K562 (cell line): ENCODE data around the gene RAB4B. TPM values are rescaled to one million over a fixed set of nuclear protein-coding genes. Genes with fewer than 3 reads are reported as not detected.

Experiments used
- ARNT ChIP-seq, 2 experiments: fragments of 450-650 bp; IDR thresholded peaks; 2 replicates each; pipeline ENCODE4 v1.6.1; 2016; ENCODE audit warnings: mild to moderate bottlenecking in 1 of 2
- CEBPB ChIP-seq: fragments of 450-650 bp; IDR thresholded peaks from 2 replicates; pipeline ENCODE4 v1.6.1; 2016; ENCODE audit warnings: missing genetic modification characterization, missing compliant biosample characterization
- MCM5 ChIP-seq: fragments of 450-650 bp; IDR thresholded peaks from 2 replicates; pipeline ENCODE4 v1.6.1; 2016; ENCODE audit warnings: low read depth
- MTA1 ChIP-seq: fragments of 450-650 bp; IDR thresholded peaks from 2 replicates; pipeline ENCODE4 v1.6.1; 2017; ENCODE audit warnings: borderline replicate concordance
- MTA3 ChIP-seq: fragments of 450-650 bp; formaldehyde crosslinking; IDR thresholded peaks from 2 replicates; pipeline ENCODE4 v1.6.1; 2017; ENCODE audit warnings: mild to moderate bottlenecking, borderline replicate concordance
- NRF1 ChIP-seq, 2 experiments: fragments of 450-650 bp; IDR thresholded peaks in 1 of 2; conservative IDR thresholded peaks in 1 of 2; 2 replicates each; pipeline ENCODE4 v1.6.1; 2014; ENCODE audit warnings: mild to moderate bottlenecking in 2 of 2
- POLR2G ChIP-seq: fragments of 200-400 bp; formaldehyde crosslinking; IDR thresholded peaks from 2 replicates; pipeline ENCODE4 v1.6.1; 2017; ENCODE audit warnings: low read depth, mild to moderate bottlenecking, antibody characterized with exemption, low read length, moderate library complexity
- PTBP1 ChIP-seq: fragments of 200-400 bp; formaldehyde crosslinking; IDR thresholded peaks from 2 replicates; pipeline ENCODE4 v1.6.1; 2017; ENCODE audit warnings: low read depth, low read length
- SIN3A ChIP-seq, 2 experiments: fragments of 150-350 bp in 1 of 2; IDR thresholded peaks; 2 replicates each; pipeline ENCODE4 v1.6.1; 2011 to 2016; ENCODE audit warnings: borderline replicate concordance in 2 of 2, low read depth in 2 of 2, low read length in 2 of 2, mild to moderate bottlenecking in 2 of 2, moderate library complexity in 2 of 2; ENCODE audit not compliant: control insufficient read depth in 1 of 2
- STAG1 ChIP-seq: sonication (generic); formaldehyde crosslinking; IDR thresholded peaks from 2 replicates; pipeline ENCODE4 v1.5.0; 2020; ENCODE audit warnings: missing genetic modification reagents, borderline replicate concordance
- ZNF143 ChIP-seq: sonication (generic); formaldehyde crosslinking; IDR thresholded peaks from 2 replicates; pipeline ENCODE4 v1.9.0; 2022; ENCODE audit warnings: mild to moderate bottlenecking, missing genetic modification reagents
- ZNF696 ChIP-seq: fragments of 250-450 bp; sonication (Bioruptor Pico); conservative IDR thresholded peaks from 2 replicates; pipeline ENCODE4 v1.4.0; 2020; ENCODE audit warnings: mild to moderate bottlenecking, moderate library complexity
- polyA plus RNA-seq, 8 experiments: library from polyadenylated mRNA; depleted of rRNA in 4 of 8; stranded (reverse) in 5 of 8; unstranded in 3 of 8; fragments of >200 nt; fragmentation: Nextera tagmentation in 2 of 8; fragmentation: Illumina TruSeq in 1 of 8; extraction: Ambion mirVana in 2 of 8; extraction: Trizol in 1 of 8; gene quantifications; 2 replicates each; pipeline versions ENCODE4 v1.2.1 to v1.2.3, GENCODE V29; 2011 to 2014; ENCODE audit warnings: inconsistent platforms in 1 of 8, missing spikeins in 1 of 8
- total RNA-seq, 7 experiments: library from RNA; depleted of rRNA in 6 of 7; stranded (reverse); fragments of >200 nt in 6 of 7; fragmentation: Illumina TruSeq in 2 of 7; extraction: Trizol in 2 of 7; gene quantifications; 2 replicates each; pipeline versions ENCODE4 v1.2.1 to v1.2.3, GENCODE V29; 2011 to 2021; ENCODE audit warnings: low replicate concordance in 1 of 7
- TF ChIP-seq, protein P1 (sequence below): sonication (generic); formaldehyde crosslinking; IDR thresholded peaks from 2 replicates; pipeline ENCODE4 v1.8.0; 2023; ENCODE audit warnings: mild to moderate bottlenecking, missing genetic modification reagents
- TF ChIP-seq, protein P2 (sequence below): sonication (generic); formaldehyde crosslinking; IDR thresholded peaks from 2 replicates; pipeline ENCODE4 v1.8.0; 2022; ENCODE audit warnings: mild to moderate bottlenecking, missing genetic modification reagents, borderline replicate concordance
- TF ChIP-seq, protein P3 (sequence below): fragments of 450-650 bp; formaldehyde crosslinking; IDR thresholded peaks from 2 replicates; pipeline ENCODE4 v1.4.0; 2022; ENCODE audit warnings: missing genetic modification characterization
- TF ChIP-seq, protein P4 (sequence below): sonication (generic); formaldehyde crosslinking; IDR thresholded peaks from 2 replicates; pipeline ENCODE4 v1.8.1; 2022; ENCODE audit warnings: missing genetic modification reagents

RAB4B gene
- total and polyA plus RNA-seq, 9 of the 15 experiments (the other 6 are each of a cell fraction or from before 2014, with no cell fraction given): 0.28 to 20.4 (median 9.0) TPM

DNA sequence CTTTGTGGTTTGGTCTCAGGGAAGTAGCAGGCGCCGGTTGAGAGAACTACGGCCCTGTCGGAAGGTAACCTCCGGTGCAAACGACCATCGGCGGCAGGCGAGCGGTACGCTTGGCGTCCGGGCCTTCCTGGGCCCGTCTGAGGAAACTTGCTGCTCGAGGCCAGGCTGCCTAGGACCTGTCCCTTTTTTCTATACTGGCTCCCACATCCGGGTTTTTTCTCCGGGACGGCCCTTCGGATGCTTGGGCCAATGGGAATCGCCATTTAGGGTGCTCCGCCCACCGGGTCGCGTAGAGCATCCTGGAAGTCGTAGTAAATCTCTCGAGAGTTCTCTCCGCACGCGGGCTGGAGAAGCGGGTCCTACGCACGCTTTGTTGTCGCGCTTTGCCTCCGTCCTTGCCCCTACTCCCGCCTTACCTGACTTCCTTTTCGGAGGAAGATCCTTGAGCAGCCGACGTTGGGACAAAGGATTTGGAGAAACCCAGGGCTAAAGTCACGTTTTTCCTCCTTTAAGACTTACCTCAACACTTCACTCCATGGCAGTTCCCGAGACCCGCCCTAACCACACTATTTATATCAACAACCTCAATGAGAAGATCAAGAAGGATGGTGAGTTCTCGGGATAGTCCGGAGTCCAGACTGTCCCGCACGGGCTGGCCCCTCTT is 27.0 kb upstream of the RAB4B start, which contains the start of gene SNRPA (continued):
- TF ChIP-seq MCM5 (no peak), MTA3 (no peak), STAG1 (CRISPR knock-in tag) (no peak), ZNF696 (CRISPR knock-in tag) (no peak), ZNF143 (peak; percentile 74), POLR2G (peak; percentile 89), CEBPB (tag) (no peak), ARNT (IDR thresholded peaks at IDR 0.05) (0 out of 4 replicates have a peak, but pooled peaks of 1 of the 2 experiments have one; percentile 19), PTBP1 (no peak), MTA1 (peak; percentile 35; the same call in 1 of the 2 replicates), SIN3A (IDR thresholded peaks at IDR 0.05; ENCODE audit: borderline replicate concordance in 2 of 2, control insufficient read depth in 1 of 2, low read depth in 2 of 2, low read length in 2 of 2) (peak in 1 of 2 experiments; percentile 88; a peak in 2 of 4 replicates), NRF1 (conservative IDR thresholded peaks at IDR 0.05 in 1 of 2, IDR thresholded peaks at IDR 0.05 in 1 of 2) (peak; percentile 50 to 58; a peak in 3 of 4 replicates)
- TF ChIP-seq, protein P1, sequence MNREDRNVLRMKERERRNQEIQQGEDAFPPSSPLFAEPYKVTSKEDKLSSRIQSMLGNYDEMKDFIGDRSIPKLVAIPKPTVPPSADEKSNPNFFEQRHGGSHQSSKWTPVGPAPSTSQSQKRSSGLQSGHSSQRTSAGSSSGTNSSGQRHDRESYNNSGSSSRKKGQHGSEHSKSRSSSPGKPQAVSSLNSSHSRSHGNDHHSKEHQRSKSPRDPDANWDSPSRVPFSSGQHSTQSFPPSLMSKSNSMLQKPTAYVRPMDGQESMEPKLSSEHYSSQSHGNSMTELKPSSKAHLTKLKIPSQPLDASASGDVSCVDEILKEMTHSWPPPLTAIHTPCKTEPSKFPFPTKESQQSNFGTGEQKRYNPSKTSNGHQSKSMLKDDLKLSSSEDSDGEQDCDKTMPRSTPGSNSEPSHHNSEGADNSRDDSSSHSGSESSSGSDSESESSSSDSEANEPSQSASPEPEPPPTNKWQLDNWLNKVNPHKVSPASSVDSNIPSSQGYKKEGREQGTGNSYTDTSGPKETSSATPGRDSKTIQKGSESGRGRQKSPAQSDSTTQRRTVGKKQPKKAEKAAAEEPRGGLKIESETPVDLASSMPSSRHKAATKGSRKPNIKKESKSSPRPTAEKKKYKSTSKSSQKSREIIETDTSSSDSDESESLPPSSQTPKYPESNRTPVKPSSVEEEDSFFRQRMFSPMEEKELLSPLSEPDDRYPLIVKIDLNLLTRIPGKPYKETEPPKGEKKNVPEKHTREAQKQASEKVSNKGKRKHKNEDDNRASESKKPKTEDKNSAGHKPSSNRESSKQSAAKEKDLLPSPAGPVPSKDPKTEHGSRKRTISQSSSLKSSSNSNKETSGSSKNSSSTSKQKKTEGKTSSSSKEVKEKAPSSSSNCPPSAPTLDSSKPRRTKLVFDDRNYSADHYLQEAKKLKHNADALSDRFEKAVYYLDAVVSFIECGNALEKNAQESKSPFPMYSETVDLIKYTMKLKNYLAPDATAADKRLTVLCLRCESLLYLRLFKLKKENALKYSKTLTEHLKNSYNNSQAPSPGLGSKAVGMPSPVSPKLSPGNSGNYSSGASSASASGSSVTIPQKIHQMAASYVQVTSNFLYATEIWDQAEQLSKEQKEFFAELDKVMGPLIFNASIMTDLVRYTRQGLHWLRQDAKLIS (CRISPR knock-in tag): peak; percentile 80; the same call in 1 of the 2 replicates
- TF ChIP-seq, protein P2, sequence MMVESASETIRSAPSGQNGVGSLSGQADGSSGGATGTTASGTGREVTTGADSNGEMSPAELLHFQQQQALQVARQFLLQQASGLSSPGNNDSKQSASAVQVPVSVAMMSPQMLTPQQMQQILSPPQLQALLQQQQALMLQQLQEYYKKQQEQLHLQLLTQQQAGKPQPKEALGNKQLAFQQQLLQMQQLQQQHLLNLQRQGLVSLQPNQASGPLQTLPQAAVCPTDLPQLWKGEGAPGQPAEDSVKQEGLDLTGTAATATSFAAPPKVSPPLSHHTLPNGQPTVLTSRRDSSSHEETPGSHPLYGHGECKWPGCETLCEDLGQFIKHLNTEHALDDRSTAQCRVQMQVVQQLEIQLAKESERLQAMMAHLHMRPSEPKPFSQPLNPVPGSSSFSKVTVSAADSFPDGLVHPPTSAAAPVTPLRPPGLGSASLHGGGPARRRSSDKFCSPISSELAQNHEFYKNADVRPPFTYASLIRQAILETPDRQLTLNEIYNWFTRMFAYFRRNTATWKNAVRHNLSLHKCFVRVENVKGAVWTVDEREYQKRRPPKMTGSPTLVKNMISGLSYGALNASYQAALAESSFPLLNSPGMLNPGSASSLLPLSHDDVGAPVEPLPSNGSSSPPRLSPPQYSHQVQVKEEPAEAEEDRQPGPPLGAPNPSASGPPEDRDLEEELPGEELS (CRISPR knock-in tag): no peak
- TF ChIP-seq, protein P3, sequence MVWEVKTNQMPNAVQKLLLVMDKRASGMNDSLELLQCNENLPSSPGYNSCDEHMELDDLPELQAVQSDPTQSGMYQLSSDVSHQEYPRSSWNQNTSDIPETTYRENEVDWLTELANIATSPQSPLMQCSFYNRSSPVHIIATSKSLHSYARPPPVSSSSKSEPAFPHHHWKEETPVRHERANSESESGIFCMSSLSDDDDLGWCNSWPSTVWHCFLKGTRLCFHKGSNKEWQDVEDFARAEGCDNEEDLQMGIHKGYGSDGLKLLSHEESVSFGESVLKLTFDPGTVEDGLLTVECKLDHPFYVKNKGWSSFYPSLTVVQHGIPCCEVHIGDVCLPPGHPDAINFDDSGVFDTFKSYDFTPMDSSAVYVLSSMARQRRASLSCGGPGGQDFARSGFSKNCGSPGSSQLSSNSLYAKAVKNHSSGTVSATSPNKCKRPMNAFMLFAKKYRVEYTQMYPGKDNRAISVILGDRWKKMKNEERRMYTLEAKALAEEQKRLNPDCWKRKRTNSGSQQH (CRISPR knock-in tag): no peak
- TF ChIP-seq, protein P4, sequence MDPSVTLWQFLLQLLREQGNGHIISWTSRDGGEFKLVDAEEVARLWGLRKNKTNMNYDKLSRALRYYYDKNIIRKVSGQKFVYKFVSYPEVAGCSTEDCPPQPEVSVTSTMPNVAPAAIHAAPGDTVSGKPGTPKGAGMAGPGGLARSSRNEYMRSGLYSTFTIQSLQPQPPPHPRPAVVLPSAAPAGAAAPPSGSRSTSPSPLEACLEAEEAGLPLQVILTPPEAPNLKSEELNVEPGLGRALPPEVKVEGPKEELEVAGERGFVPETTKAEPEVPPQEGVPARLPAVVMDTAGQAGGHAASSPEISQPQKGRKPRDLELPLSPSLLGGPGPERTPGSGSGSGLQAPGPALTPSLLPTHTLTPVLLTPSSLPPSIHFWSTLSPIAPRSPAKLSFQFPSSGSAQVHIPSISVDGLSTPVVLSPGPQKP (CRISPR knock-in tag): no peak
